ENCODE data around the gene B3GALT4. TPM values are rescaled to one million over a fixed set of nuclear protein-coding genes. Genes with fewer than 3 reads are reported as not detected.

B3GALT4 gene
- total RNA-seq, 1 experiment from 2014 or later = 18.2 TPM

DNA sequence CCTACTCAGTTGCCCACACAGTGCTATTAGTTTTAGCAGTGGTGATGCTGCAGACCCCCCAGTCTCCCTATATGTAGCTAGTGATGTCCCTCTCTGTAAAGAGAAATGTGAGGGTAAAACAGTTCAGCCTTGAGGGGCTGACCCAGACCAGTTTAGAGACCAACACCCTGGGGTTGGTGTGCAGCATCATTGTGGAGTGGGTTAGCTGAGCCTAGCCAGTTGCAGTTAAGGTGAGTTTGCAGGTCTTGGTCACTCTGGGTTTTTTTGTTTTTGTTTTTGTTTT, 401 bp upstream of the B3GALT4 start:
- Mint-ChIP-seq H3K4me3 (ENCODE audit: low read depth, unreplicated experiment) (peak overlapping the region; percentile 94), H3K36me3 (ENCODE audit: insufficient read depth, unreplicated experiment) (peaks cover 100% of the 10 kb centered on the region), H3K9me3 (ENCODE audit: low read depth, unreplicated experiment) (no peaks in the 10 kb centered on the region), H3K4me1 (ENCODE audit: low read depth, unreplicated experiment) (peaks cover 65% of the 10 kb centered on the region), H3K27ac (ENCODE audit: unreplicated experiment) (peak overlapping the region; percentile 100), H3K27me3 (ENCODE audit: unreplicated experiment) (peaks cover 10% of the 10 kb centered on the region)
- no peak for DNase-seq
- CTCF ChIA-PET = interaction anchor here (1.0 to 2.2 kb wide), 6 partner anchors 13 to 149 kb away, joined by 3 to 14 read pairs (median 7); partner anchors contain the start of genes PFDN6 and WDR46
- no TSS peak for BruUV-seq (replicated peaks)
- TF ChIP-seq, protein P1, sequence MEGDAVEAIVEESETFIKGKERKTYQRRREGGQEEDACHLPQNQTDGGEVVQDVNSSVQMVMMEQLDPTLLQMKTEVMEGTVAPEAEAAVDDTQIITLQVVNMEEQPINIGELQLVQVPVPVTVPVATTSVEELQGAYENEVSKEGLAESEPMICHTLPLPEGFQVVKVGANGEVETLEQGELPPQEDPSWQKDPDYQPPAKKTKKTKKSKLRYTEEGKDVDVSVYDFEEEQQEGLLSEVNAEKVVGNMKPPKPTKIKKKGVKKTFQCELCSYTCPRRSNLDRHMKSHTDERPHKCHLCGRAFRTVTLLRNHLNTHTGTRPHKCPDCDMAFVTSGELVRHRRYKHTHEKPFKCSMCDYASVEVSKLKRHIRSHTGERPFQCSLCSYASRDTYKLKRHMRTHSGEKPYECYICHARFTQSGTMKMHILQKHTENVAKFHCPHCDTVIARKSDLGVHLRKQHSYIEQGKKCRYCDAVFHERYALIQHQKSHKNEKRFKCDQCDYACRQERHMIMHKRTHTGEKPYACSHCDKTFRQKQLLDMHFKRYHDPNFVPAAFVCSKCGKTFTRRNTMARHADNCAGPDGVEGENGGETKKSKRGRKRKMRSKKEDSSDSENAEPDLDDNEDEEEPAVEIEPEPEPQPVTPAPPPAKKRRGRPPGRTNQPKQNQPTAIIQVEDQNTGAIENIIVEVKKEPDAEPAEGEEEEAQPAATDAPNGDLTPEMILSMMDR (IDR thresholded peaks at IDR 0.05; ENCODE audit: unreplicated experiment) = no peak
- intact Hi-C loops (cut with micrococcal nuclease; ENCODE audit: unreplicated experiment) = no loop called here

DNA sequence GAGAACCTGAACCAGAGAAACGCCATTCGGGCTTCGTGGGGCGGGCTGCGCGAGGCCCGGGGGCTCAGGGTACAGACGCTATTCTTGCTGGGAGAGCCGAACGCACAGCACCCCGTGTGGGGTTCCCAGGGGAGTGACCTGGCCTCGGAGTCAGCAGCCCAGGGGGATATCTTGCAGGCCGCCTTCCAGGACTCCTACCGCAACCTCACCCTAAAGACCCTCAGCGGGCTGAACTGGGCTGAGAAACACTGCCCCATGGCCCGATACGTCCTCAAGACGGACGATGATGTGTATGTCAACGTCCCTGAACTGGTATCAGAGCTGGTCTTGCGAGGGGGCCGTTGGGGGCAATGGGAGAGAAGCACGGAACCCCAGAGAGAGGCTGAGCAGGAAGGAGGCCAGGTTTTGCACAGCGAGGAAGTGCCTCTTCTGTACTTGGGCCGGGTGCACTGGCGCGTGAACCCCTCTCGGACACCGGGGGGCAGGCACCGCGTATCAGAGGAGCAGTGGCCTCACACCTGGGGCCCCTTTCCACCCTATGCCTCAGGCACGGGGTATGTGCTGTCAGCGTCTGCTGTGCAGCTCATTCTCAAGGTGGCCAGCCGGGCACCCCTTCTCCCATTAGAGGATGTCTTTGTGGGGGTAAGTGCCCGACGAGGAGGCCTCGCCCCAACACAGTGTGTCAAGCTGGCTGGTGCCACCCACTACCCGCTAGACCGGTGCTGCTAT, 904 bp downstream of the B3GALT4 start:
- Mint-ChIP-seq H3K27ac (ENCODE audit: unreplicated experiment) (peak overlapping the region; percentile 100), H3K27me3 (ENCODE audit: unreplicated experiment) (no peaks in the 10 kb centered on the region), H3K9me3 (ENCODE audit: low read depth, unreplicated experiment) (no peaks in the 10 kb centered on the region), H3K4me3 (ENCODE audit: low read depth, unreplicated experiment) (peak overlapping the region; percentile 94), H3K4me1 (ENCODE audit: low read depth, unreplicated experiment) (peaks cover 53% of the 10 kb centered on the region), H3K36me3 (ENCODE audit: insufficient read depth, unreplicated experiment) (peaks cover 97% of the 10 kb centered on the region)
- CTCF ChIA-PET = interaction anchor here (0.6 to 2.2 kb wide), 11 partner anchors 9 to 148 kb away, joined by 3 to 14 read pairs (median 4); partner anchors contain the start of genes PFDN6 and WDR46
- intact Hi-C loops (cut with micrococcal nuclease; ENCODE audit: unreplicated experiment) = no loop called here
- TF ChIP-seq, protein P1 (IDR thresholded peaks at IDR 0.05; ENCODE audit: unreplicated experiment) = peak; percentile 15
- BruUV-seq (replicated peaks) = no TSS peak
- peak; percentile 41 for DNase-seq

DNA sequence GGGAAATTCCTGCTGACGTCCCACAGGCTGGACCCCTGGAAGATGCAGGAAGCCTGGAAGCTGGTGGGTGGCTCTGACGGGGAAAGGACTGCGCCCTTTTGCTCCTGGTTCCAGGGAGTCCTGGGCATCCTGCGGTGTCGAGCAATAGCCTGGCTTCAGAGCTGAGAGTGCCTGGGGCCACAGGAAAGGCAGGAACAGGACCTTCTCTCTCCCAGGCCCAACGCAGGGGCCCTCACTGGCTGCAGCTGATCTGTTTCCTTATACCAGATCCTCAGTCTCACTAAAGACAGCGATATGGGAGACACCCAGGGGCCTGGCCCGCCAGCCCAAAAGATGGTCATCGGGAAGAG, 1.4 kb downstream of the B3GALT4 start:
- H3K4me3 Mint-ChIP-seq (ENCODE audit: low read depth, unreplicated experiment) = peak overlapping the region; percentile 94

DNA sequence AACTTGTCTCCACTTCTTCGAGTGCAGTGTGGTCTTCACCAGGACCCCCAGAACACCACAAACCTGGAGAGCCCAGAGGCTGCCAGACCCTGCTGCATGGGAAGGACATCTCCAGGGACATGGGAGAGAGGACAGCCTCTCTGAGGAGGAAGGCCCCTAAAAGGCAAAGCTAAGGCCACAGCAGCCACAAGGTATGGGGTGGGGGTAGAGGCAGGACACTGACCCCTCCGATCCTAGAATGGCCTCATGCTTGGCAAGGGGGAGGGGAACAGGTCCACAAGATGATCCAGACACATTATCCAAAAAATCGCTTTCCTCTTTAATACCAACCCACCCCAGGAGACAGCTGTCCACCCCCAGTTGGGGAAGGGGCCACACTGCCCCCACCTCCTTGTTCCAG, 1.9 kb downstream of the B3GALT4 start:
- no TSS peak for BruUV-seq (replicated peaks)
- H3K4me1 Mint-ChIP-seq (ENCODE audit: low read depth, unreplicated experiment) = peaks cover 43% of the 10 kb centered on the region
- TF ChIP-seq, protein P1 (IDR thresholded peaks at IDR 0.05; ENCODE audit: unreplicated experiment) = no peak
- H3K9me3 Mint-ChIP-seq (ENCODE audit: low read depth, unreplicated experiment) = no peaks in the 10 kb centered on the region
- no peak for DNase-seq
- H3K27ac Mint-ChIP-seq (ENCODE audit: unreplicated experiment) = peak overlapping the region; percentile 62
- CTCF ChIA-PET = interaction anchor here (1.3 to 2.2 kb wide), 2 partner anchors 21 kb away, joined by 5 to 14 read pairs; no protein-coding TSS in a partner anchor
- H3K4me3 Mint-ChIP-seq (ENCODE audit: low read depth, unreplicated experiment) = no peak overlapping the region
- intact Hi-C loops (cut with micrococcal nuclease; ENCODE audit: unreplicated experiment) = no loop called here
- H3K27me3 Mint-ChIP-seq (ENCODE audit: unreplicated experiment) = no peaks in the 10 kb centered on the region
- H3K36me3 Mint-ChIP-seq (ENCODE audit: insufficient read depth, unreplicated experiment) = peaks cover 97% of the 10 kb centered on the region

More for the DNA sequence above, 1.4 kb downstream of the B3GALT4 start:
- Mint-ChIP-seq H3K36me3 (ENCODE audit: insufficient read depth, unreplicated experiment) (peaks cover 97% of the 10 kb centered on the region), H3K9me3 (ENCODE audit: low read depth, unreplicated experiment) (no peaks in the 10 kb centered on the region), H3K27me3 (ENCODE audit: unreplicated experiment) (no peaks in the 10 kb centered on the region), H3K4me1 (ENCODE audit: low read depth, unreplicated experiment) (peaks cover 48% of the 10 kb centered on the region), H3K27ac (ENCODE audit: unreplicated experiment) (peak overlapping the region; percentile 62)
- CTCF ChIA-PET = interaction anchor here (1.6 to 2.2 kb wide), 2 partner anchors 21 to 46 kb away, joined by 3 to 14 read pairs; no protein-coding TSS in a partner anchor
- TF ChIP-seq, protein P1 (IDR thresholded peaks at IDR 0.05; ENCODE audit: unreplicated experiment) = no peak
- DNase-seq = no peak
- BruUV-seq (replicated peaks) = no TSS peak
- intact Hi-C loops (cut with micrococcal nuclease; ENCODE audit: unreplicated experiment) = no loop called here

All from Calu3 (cell line).